SK-N-MC (cell line): Measurements from ENCODE around the gene ELOVL6.

Experiments used
- EZH2 ChIP-seq: fragments of 200-600 bp; sonication (generic); IDR thresholded peaks from one replicate; pipeline ENCODE4 v1.6.1; 2017; ENCODE audit warnings: antibody characterized with exemption
- FOXP2 ChIP-seq: optimal IDR thresholded peaks from 2 replicates; pipeline ENCODE3; 2011; ENCODE audit warnings: mild to moderate bottlenecking, moderate library complexity; ENCODE audit not compliant: insufficient read depth; ENCODE audit errors: extremely low read length, control extremely low read depth
- POLR2AphosphoS5 ChIP-seq: IDR thresholded peaks from 2 replicates; pipeline ENCODE4 v1.6.1; 2012; ENCODE audit warnings: mild to moderate bottlenecking, low read depth, low read length, borderline replicate concordance

- no peak for TF ChIP-seq EZH2
- TF ChIP-seq POLR2AphosphoS5: no peak
- no peak for TF ChIP-seq FOXP2
These were observed 37.9 kb upstream of the ELOVL6 start for GRCh38 chr4:110236324-110236723.
